IMR-90 (cell line): ENCODE data around the gene AIMP1. TPM values are rescaled to one million over a fixed set of nuclear protein-coding genes. Genes with fewer than 3 reads are reported as not detected.

ENCODE experiments used
- ATAC-seq: fragments of 200-7000 bp; cut with Tn5 transposase; 2 replicates; pipeline ENCODE4 v1.9.1; 2020; ENCODE audit warnings: low read depth, mild to moderate bottlenecking, moderate library complexity
- BruUV-seq: library from RNA; stranded (reverse); fragments of 400-500 nt; replicated peaks from 2 replicates; lab custom pipeline; 2021; lab: Mats Ljungman, UMichigan
- CTCF ChIA-PET: fragments of 300-600 bp; formaldehyde crosslinking; extraction: SDS; loops from one replicate; lab custom pipeline; 2021; ENCODE audit warnings: antibody characterized with exemption; lab: Yijun Ruan, JAX
- POLR2A ChIA-PET: fragments of 300-600 bp; sonication (Branson Sonifier 250); formaldehyde crosslinking; loops from one replicate; lab custom pipeline; 2022; ENCODE audit warnings: antibody characterized with exemption; ENCODE audit not compliant: unreplicated experiment; lab: Charles Lee
- DNase-seq: peaks from one replicate; pipeline ENCODE4 v3.0.0; 2013
- H2AFZ ChIP-seq: replicated peaks from 2 replicates; pipeline ENCODE3; 2013; ENCODE audit warnings: low read length, mild to moderate bottlenecking; ENCODE audit not compliant: poor library complexity
- H2AK5ac ChIP-seq: 2 replicates; pipeline ENCODE4 v1.6.1; 2013; ENCODE audit warnings: low read depth, low read length, inconsistent platforms
- H2AK9ac ChIP-seq: replicated peaks from 2 replicates; pipeline ENCODE3; 2013; ENCODE audit warnings: mild to moderate bottlenecking, low read depth, low read length, moderate library complexity; ENCODE audit not compliant: poor library complexity
- H2BK120ac ChIP-seq: 2 replicates; pipeline ENCODE4 v1.6.1; 2013; ENCODE audit warnings: low read depth, low read length, inconsistent platforms
- H2BK15ac ChIP-seq: 3 replicates; pipeline ENCODE4 v1.6.1; 2013; ENCODE audit warnings: low read depth, low read length, inconsistent platforms
- H2BK20ac ChIP-seq: 2 replicates; pipeline ENCODE4 v1.6.1; 2013; ENCODE audit warnings: low read depth, mild to moderate bottlenecking, inconsistent platforms, low read length, moderate library complexity
- H2BK5ac ChIP-seq: 2 replicates; pipeline ENCODE4 v1.6.1; 2013; ENCODE audit warnings: mild to moderate bottlenecking, low read depth, low read length, inconsistent platforms; ENCODE audit not compliant: poor library complexity, severe bottlenecking
- H3K14ac ChIP-seq: replicated peaks from 2 replicates; pipeline ENCODE4 v1.6.1; 2013; ENCODE audit warnings: low read depth, low read length, inconsistent platforms
- H3K18ac ChIP-seq: 2 replicates; pipeline ENCODE4 v1.6.1; 2013; ENCODE audit warnings: low read depth, low read length, control low read depth
- H3K23ac ChIP-seq: 2 replicates; pipeline ENCODE4 v1.6.1; 2013; ENCODE audit warnings: low read depth, low read length, inconsistent platforms
- H3K27ac ChIP-seq: 2 replicates; pipeline ENCODE4 v1.5.1; 2013; ENCODE audit warnings: mild to moderate bottlenecking, control low read depth, low read length; ENCODE audit not compliant: insufficient read depth
- H3K27me3 ChIP-seq: 2 replicates; pipeline ENCODE4 v1.6.1; 2013; ENCODE audit warnings: low read length; ENCODE audit not compliant: control insufficient read depth, insufficient read depth
- H3K36me3 ChIP-seq: 2 replicates; pipeline ENCODE4 v1.6.1; 2013; ENCODE audit warnings: low read length, mixed read lengths; ENCODE audit not compliant: control insufficient read depth, insufficient read depth
- H3K4ac ChIP-seq: 2 replicates; pipeline ENCODE4 v1.6.1; 2013; ENCODE audit warnings: low read depth, low read length, inconsistent platforms
- H3K4me1 ChIP-seq: 2 replicates; pipeline ENCODE4 v1.6.1; 2013; ENCODE audit warnings: low read length, mixed read lengths; ENCODE audit not compliant: control insufficient read depth, insufficient read depth
- H3K4me2 ChIP-seq: 2 replicates; pipeline ENCODE4 v1.6.1; 2013; ENCODE audit warnings: low read depth, mild to moderate bottlenecking, control low read depth, low read length, moderate library complexity
- H3K4me3 ChIP-seq: 2 replicates; pipeline ENCODE4 v1.5.1; 2013; ENCODE audit warnings: low read depth, mild to moderate bottlenecking, control low read depth, low read length, moderate library complexity; ENCODE audit not compliant: insufficient read depth
- H3K56ac ChIP-seq: 2 replicates; pipeline ENCODE4 v1.6.1; 2013; ENCODE audit warnings: low read length, inconsistent platforms; ENCODE audit not compliant: insufficient read depth; ENCODE audit errors: extremely low read depth
- H3K79me1 ChIP-seq, 2 experiments: 2 replicates each; pipeline ENCODE4 v1.6.1; 2013; ENCODE audit warnings: low read length in 2 of 2, inconsistent platforms in 1 of 2, low read depth in 1 of 2
- H3K9ac ChIP-seq: 2 replicates; pipeline ENCODE4 v1.6.1; 2013; ENCODE audit warnings: low read depth, low read length, control low read depth
- H3K9me1 ChIP-seq: 2 replicates; pipeline ENCODE4 v1.6.1; 2013; ENCODE audit warnings: low read length, inconsistent platforms; ENCODE audit not compliant: insufficient read depth
- H3K9me3 ChIP-seq: 2 replicates; pipeline ENCODE4 v1.6.1; 2013; ENCODE audit warnings: low read length; ENCODE audit not compliant: control insufficient read depth, insufficient read depth
- H4K20me1 ChIP-seq: 2 replicates; pipeline ENCODE4 v1.6.1; 2013; ENCODE audit warnings: low read length, inconsistent platforms; ENCODE audit not compliant: insufficient read depth
- H4K5ac ChIP-seq: 2 replicates; pipeline ENCODE4 v1.6.1; 2013; ENCODE audit warnings: mild to moderate bottlenecking, low read depth, low read length, control low read depth
- H4K8ac ChIP-seq, 2 experiments: 2 replicates each; pipeline ENCODE4 v1.6.1; 2013; ENCODE audit warnings: low read depth in 2 of 2, low read length in 2 of 2, control low read depth in 1 of 2, inconsistent platforms in 1 of 2
- H4K91ac ChIP-seq: 2 replicates; pipeline ENCODE4 v1.6.1; 2013; ENCODE audit warnings: low read depth, low read length, inconsistent platforms; ENCODE audit not compliant: insufficient read depth
- CHD1 ChIP-seq: IDR thresholded peaks from 2 replicates; pipeline ENCODE4 v1.6.1; 2012; ENCODE audit warnings: low read depth, low read length, improper control_type of control experiment
- MXI1 ChIP-seq: IDR thresholded peaks from 2 replicates; pipeline ENCODE4 v1.6.1; 2012; ENCODE audit warnings: low read depth, mild to moderate bottlenecking, low read length, moderate library complexity, borderline replicate concordance
- NFE2L2 ChIP-seq: fragments of 150-350 bp; IDR thresholded peaks from 2 replicates; pipeline ENCODE4 v1.6.1; 2016; ENCODE audit warnings: low read depth, mild to moderate bottlenecking, low read length
- POLR2A ChIP-seq: IDR thresholded peaks from 2 replicates; pipeline ENCODE4 v1.6.1; 2012; ENCODE audit warnings: mild to moderate bottlenecking, low read depth, low read length
- RCOR1 ChIP-seq: IDR thresholded peaks from 2 replicates; pipeline ENCODE4 v1.6.1; 2012; ENCODE audit warnings: mild to moderate bottlenecking, low read length, improper control_type of control experiment; ENCODE audit not compliant: insufficient replicate concordance
- RFX5 ChIP-seq: IDR thresholded peaks from 2 replicates; pipeline ENCODE4 v1.8.0; 2012; ENCODE audit warnings: low read depth, mild to moderate bottlenecking, low read length, moderate library complexity
- SMC3 ChIP-seq: fragments of 150-350 bp; IDR thresholded peaks from 2 replicates; pipeline ENCODE4 v1.6.1; 2016; ENCODE audit warnings: low read depth, mild to moderate bottlenecking, antibody characterized with exemption, low read length, moderate library complexity
- USF2 ChIP-seq: fragments of 150-350 bp; IDR thresholded peaks from 2 replicates; pipeline ENCODE4 v1.6.1; 2017; ENCODE audit warnings: mild to moderate bottlenecking, antibody characterized with exemption, low read length, low read depth
- dilution Hi-C: fragments of 300-500 bp; cut with HindIII; formaldehyde crosslinking; loops from one replicate; pipeline ENCODE4 v1.14.3; 2018; ENCODE audit warnings: low sequenced_read_pairs; ENCODE audit not compliant: unreplicated experiment
- in situ Hi-C: fragments of 300-500 bp; cut with MboI; formaldehyde crosslinking; loops from 3 replicates; pipeline ENCODE4 v1.14.3; 2019; ENCODE audit warnings: low sequenced_read_pairs, inconsistent platforms, mixed read lengths
- intact Hi-C: fragments of 100-400 bp; cut with micrococcal nuclease; formaldehyde crosslinking; loops from 2 replicates; pipeline ENCODE4 v1.10.0; 2022
- polyA plus RNA-seq, 3 experiments: library from polyadenylated mRNA; depleted of rRNA; stranded (reverse); fragments of >200 nt; gene quantifications; 2 replicates each; pipeline ENCODE4 v1.2.3, GENCODE V29; 2012; ENCODE audit warnings: low replicate concordance in 1 of 3
- total RNA-seq: library from RNA; depleted of rRNA; stranded (reverse); fragments of >200 nt; gene quantifications from 2 replicates; pipeline ENCODE4 v1.2.3, GENCODE V29; 2012

The AIMP1 gene
- total and polyA plus RNA-seq, 2 of the 4 experiments (the other 2 are of a cell fraction) = 11.8 to 21.4 TPM

DNA sequence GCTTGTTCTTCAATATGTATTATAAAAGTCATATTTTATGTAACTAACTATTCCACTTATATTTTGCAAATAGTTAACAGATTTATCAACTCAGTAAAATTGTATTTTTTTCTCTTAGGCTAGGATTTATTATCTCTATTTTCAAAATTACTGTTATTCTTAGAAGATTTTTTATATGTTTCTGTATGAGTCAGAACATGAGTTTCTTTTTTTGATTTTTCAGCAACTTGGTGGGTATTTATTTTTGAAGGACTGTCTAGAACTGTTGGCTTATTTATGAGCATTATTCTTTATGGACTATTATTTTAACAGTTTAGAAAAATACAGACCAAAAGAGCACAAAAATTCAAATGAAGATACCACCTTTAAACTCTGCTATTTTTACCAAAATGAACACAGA is 6.8 kb downstream of the AIMP1 start:
- Histone ChIP-seq H3K14ac (no peak overlapping the region), H3K27ac (no peak overlapping the region), H2BK120ac (no peak overlapping the region), H2BK20ac (no peak overlapping the region), H4K91ac (no peak overlapping the region), H3K56ac (no peak overlapping the region), H3K9ac (no peak overlapping the region), H3K4ac (no peak overlapping the region), H4K20me1 (no peaks in the 10 kb centered on the region), H3K9me1 (no peaks in the 10 kb centered on the region), H2AK5ac (no peak overlapping the region), H3K18ac (no peak overlapping the region), H3K4me3 (no peak overlapping the region), H2AFZ (no peak overlapping the region), H2AK9ac (no peak overlapping the region), H3K27me3 (no peaks in the 10 kb centered on the region), H3K4me1 (no peaks in the 10 kb centered on the region), H4K5ac (no peak overlapping the region), H2BK5ac (no peak overlapping the region), H3K9me3 (no peaks in the 10 kb centered on the region), H3K23ac (no peak overlapping the region), H4K8ac (no peak overlapping the region), H3K4me2 (no peak overlapping the region), H3K79me1 (peaks cover 0 to 2% of the 10 kb centered on the region in 2 experiments; a peak in 2 of 4 replicates), H2BK15ac (no peak overlapping the region), H3K36me3 (peaks cover 10% of the 10 kb centered on the region)
- BruUV-seq = no TSS peak
- POLR2A ChIA-PET = no interaction called here
- dilution Hi-C loops = no loop called here
- intact Hi-C loops = loop anchor here (10.0 kb wide), 1 partner anchor 1688 kb away; no protein-coding TSS in a partner anchor
- CTCF ChIA-PET = no interaction called here
- ATAC-seq (no peak), DNase-seq (no peak)
- TF ChIP-seq RFX5 (no peak), SMC3 (no peak), POLR2A (no peak), USF2 (no peak), CHD1 (no peak), RCOR1 (no peak), NFE2L2 (no peak), MXI1 (no peak)
- in situ Hi-C loops = no loop called here
